ENCODE data around the gene PDK2.

- TF ChIP-seq CTCF (conservative IDR thresholded peaks at IDR 0.05; ENCODE audit: low read depth, low read length) (no peak), POLR2A (IDR thresholded peaks at IDR 0.05; ENCODE audit: low read depth, low read length) (no peak)
Observed at GRCh38 chr17:50141745-50142110, 46.6 kb downstream of the PDK2 start.
